Measurements from ENCODE around the gene PTPRR.

DNA sequence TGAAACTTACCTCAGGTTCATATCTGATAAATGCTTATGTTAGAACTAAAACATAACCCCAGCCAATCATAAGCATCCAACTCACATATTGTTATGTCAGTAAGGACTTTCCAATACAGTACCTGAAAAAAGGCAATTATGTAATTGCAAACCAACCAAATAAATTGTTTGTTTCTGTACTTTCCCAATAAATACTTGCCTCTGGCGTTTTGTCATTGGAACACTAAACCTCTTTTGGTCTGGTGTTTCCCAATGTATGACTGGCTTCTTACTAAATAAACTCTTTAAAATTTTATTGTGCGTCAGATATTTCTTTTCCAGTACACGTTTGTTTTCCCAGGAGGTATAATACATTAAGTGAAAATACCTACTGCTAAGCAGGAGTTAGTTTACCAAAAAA lies 276.6 kb downstream of the PTPRR start:
- TF ChIP-seq, protein P1, sequence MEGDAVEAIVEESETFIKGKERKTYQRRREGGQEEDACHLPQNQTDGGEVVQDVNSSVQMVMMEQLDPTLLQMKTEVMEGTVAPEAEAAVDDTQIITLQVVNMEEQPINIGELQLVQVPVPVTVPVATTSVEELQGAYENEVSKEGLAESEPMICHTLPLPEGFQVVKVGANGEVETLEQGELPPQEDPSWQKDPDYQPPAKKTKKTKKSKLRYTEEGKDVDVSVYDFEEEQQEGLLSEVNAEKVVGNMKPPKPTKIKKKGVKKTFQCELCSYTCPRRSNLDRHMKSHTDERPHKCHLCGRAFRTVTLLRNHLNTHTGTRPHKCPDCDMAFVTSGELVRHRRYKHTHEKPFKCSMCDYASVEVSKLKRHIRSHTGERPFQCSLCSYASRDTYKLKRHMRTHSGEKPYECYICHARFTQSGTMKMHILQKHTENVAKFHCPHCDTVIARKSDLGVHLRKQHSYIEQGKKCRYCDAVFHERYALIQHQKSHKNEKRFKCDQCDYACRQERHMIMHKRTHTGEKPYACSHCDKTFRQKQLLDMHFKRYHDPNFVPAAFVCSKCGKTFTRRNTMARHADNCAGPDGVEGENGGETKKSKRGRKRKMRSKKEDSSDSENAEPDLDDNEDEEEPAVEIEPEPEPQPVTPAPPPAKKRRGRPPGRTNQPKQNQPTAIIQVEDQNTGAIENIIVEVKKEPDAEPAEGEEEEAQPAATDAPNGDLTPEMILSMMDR (conservative IDR thresholded peaks at IDR 0.05; ENCODE audit: low read depth, low read length): no peak
- TF ChIP-seq MXI1 (IDR thresholded peaks at IDR 0.05; ENCODE audit: borderline replicate concordance, low read depth, low read length) (no peak), RFX5 (IDR thresholded peaks at IDR 0.05; ENCODE audit: low read depth, low read length) (no peak), SMC3 (IDR thresholded peaks at IDR 0.05; ENCODE audit: low read depth, low read length) (no peak), POLR2A (IDR thresholded peaks at IDR 0.05; ENCODE audit: low read depth, low read length) (no peak)
- TF ChIP-seq, protein P2, sequence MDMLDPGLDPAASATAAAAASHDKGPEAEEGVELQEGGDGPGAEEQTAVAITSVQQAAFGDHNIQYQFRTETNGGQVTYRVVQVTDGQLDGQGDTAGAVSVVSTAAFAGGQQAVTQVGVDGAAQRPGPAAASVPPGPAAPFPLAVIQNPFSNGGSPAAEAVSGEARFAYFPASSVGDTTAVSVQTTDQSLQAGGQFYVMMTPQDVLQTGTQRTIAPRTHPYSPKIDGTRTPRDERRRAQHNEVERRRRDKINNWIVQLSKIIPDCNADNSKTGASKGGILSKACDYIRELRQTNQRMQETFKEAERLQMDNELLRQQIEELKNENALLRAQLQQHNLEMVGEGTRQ (IDR thresholded peaks at IDR 0.05; ENCODE audit: low read depth, low read length): no peak

All from IMR-90 (cell line).